Measurements from ENCODE around the gene OLFM1.

GRCh38 chr9:135141183-135141774, 53.8 kb downstream of the OLFM1 start:
- TF ChIP-seq CTCF (IDR thresholded peaks at IDR 0.05) (no peak), EP300 (IDR thresholded peaks at IDR 0.05) (no peak), POLR2AphosphoS5 (IDR thresholded peaks at IDR 0.05) (no peak)
